SK-N-DZ (cell line): Measurements from ENCODE around the gene EI24.

ENCODE experiments used
- DNase-seq: peaks from one replicate; pipeline ENCODE4 v3.0.0-alpha.2; 2015; ENCODE audit warnings: low spot score
- small RNA-seq, 2 experiments: library from RNA; depleted of rRNA; stranded (forward); fragments of <200 nt; gene quantifications; one replicate each; pipeline ENCODE3, GENCODE V24; 2014

The EI24 gene

DNA sequence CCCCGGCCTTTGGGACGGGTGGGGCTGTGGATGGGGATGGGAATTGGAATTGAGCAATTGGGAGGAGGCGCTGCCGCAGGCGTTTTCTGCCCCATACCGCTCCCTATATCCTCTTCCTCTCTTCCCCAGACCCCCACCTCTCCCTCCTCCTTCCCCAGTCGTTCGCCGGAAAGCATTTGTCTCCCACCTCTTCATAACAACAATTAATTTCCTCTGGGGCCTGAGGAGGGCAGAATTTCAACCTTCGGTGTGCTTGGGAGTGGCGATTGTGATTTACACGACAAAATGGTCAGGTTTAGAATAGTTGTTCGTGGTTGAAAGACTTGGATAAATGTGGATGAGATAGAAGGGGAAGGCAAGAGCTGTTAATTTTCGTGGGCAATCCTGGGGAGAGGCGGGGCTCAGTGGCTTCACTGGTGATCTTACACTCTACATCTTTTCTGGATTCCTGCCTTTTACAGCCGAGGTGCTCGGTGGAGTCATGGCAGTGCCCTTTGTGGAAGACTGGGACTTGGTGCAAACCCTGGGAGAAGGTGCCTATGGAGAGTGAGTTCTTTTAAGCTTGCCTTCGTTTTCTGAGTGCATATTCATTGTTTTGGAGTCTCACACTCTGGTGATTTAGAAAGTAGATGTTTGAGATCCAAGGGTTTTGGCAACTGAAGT lies 57.1 kb downstream of the EI24 start:
- DNase-seq = no peak

GRCh38 chr11:125627236-125627910 lies 58.1 kb downstream of the EI24 start:
- DNase-seq = no peak

Small RNAs within 50 kb of the gene (small RNA-seq; reads per million reads assigned to genes)
- 0 to 0.03 reads per million in 2 experiments for gene RNU6-1156P
